ENCODE measurements around the gene TSPAN9.

- TF ChIP-seq GATA3 (IDR thresholded peaks at IDR 0.05; ENCODE audit: low read depth, low read length): no peak
- TF ChIP-seq GATA2 (IDR thresholded peaks at IDR 0.05; ENCODE audit: low read depth, low read length): no peak
These were observed 112.1 kb downstream of the TSPAN9 start for GRCh38 chr12:3189282-3189681.

Measured in SH-SY5Y (cell line).